ENCODE results near the gene ZZZ3.

GRCh38 chr1:77683160-77684148 lies 996 bp upstream of the ZZZ3 start:
- TF ChIP-seq PBX3 (CRISPR knock-in tag; IDR thresholded peaks at IDR 0.05; ENCODE audit: borderline replicate concordance) (no peak), ZBTB2 (CRISPR knock-in tag; IDR thresholded peaks at IDR 0.05; ENCODE audit: low read depth) (peak; percentile 78), SMAD3 (CRISPR knock-in tag; IDR thresholded peaks at IDR 0.05) (no peak), MEIS2 (CRISPR knock-in tag; IDR thresholded peaks at IDR 0.05) (no peak), ZNF510 (CRISPR knock-in tag; IDR thresholded peaks at IDR 0.05; ENCODE audit: low read depth) (no peak), HNF4G (IDR thresholded peaks at IDR 0.05; ENCODE audit: borderline replicate concordance, low read depth, low read length) (peak; percentile 40; the same call in 1 of the 2 replicates), HNF4G (CRISPR knock-in tag; IDR thresholded peaks at IDR 0.05; ENCODE audit: borderline replicate concordance, low read depth) (no peak; the same call in 1 of the 2 replicates)
- TF ChIP-seq, protein P1, sequence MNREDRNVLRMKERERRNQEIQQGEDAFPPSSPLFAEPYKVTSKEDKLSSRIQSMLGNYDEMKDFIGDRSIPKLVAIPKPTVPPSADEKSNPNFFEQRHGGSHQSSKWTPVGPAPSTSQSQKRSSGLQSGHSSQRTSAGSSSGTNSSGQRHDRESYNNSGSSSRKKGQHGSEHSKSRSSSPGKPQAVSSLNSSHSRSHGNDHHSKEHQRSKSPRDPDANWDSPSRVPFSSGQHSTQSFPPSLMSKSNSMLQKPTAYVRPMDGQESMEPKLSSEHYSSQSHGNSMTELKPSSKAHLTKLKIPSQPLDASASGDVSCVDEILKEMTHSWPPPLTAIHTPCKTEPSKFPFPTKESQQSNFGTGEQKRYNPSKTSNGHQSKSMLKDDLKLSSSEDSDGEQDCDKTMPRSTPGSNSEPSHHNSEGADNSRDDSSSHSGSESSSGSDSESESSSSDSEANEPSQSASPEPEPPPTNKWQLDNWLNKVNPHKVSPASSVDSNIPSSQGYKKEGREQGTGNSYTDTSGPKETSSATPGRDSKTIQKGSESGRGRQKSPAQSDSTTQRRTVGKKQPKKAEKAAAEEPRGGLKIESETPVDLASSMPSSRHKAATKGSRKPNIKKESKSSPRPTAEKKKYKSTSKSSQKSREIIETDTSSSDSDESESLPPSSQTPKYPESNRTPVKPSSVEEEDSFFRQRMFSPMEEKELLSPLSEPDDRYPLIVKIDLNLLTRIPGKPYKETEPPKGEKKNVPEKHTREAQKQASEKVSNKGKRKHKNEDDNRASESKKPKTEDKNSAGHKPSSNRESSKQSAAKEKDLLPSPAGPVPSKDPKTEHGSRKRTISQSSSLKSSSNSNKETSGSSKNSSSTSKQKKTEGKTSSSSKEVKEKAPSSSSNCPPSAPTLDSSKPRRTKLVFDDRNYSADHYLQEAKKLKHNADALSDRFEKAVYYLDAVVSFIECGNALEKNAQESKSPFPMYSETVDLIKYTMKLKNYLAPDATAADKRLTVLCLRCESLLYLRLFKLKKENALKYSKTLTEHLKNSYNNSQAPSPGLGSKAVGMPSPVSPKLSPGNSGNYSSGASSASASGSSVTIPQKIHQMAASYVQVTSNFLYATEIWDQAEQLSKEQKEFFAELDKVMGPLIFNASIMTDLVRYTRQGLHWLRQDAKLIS (CRISPR knock-in tag; IDR thresholded peaks at IDR 0.05): no peak

All from HepG2 (cell line).